ENCODE data around the gene CDKL1.
"Not testable (repeated sequence)": the region's sequence is repeated elsewhere in the genome, so short reads cannot be mapped to it uniquely, and the experiment has no call there.

The CDKL1 gene

GRCh38 chr14:50356283-50356682 lies 40.4 kb downstream of the CDKL1 start:
- not testable (repeated sequence) for DNase-seq (ENCODE audit: low read depth)

GRCh38 chr14:50355692-50356091 lies 41.0 kb downstream of the CDKL1 start:
- DNase-seq (ENCODE audit: low read depth): no peak

GRCh38 chr14:50354527-50354926 lies 42.2 kb downstream of the CDKL1 start:
- no peak for DNase-seq (ENCODE audit: low read depth)

- DNase-seq (ENCODE audit: low read depth): no peak
Measured at GRCh38 chr14:50353126-50353525, 43.6 kb downstream of the CDKL1 start.

- no peak for DNase-seq (ENCODE audit: low read depth)
Measured at GRCh38 chr14:50352584-50352983, 44.1 kb downstream of the CDKL1 start.

GRCh38 chr14:50350975-50351374 lies 45.7 kb downstream of the CDKL1 start:
- no peak for DNase-seq (ENCODE audit: low read depth)

GRCh38 chr14:50348933-50349332 lies 47.7 kb downstream of the CDKL1 start:
- DNase-seq (ENCODE audit: low read depth): no peak

GRCh38 chr14:50347521-50347920 lies 49.2 kb downstream of the CDKL1 start:
- peak; percentile 34 for DNase-seq (ENCODE audit: low read depth)

GRCh38 chr14:50345846-50346422 lies 50.7 kb downstream of the CDKL1 start:
- DNase-seq (ENCODE audit: low read depth): no peak

GRCh38 chr14:50344876-50345563 lies 51.7 kb downstream of the CDKL1 start:
- DNase-seq (ENCODE audit: low read depth): no peak

- DNase-seq (ENCODE audit: low read depth): no peak
Measured at GRCh38 chr14:50344116-50344775, 52.4 kb downstream of the CDKL1 start.

GRCh38 chr14:50343434-50343833 lies 53.2 kb downstream of the CDKL1 start:
- DNase-seq (ENCODE audit: low read depth): no peak

GRCh38 chr14:50342221-50343078 lies 54.2 kb downstream of the CDKL1 start:
- DNase-seq (ENCODE audit: low read depth): no peak

GRCh38 chr14:50340963-50341362 lies 55.7 kb downstream of the CDKL1 start:
- no peak for DNase-seq (ENCODE audit: low read depth)

GRCh38 chr14:50340045-50340444 lies 56.6 kb downstream of the CDKL1 start:
- DNase-seq (ENCODE audit: low read depth): no peak

- no peak for DNase-seq (ENCODE audit: low read depth)
Measured at GRCh38 chr14:50339178-50339804, 57.4 kb downstream of the CDKL1 start.

- DNase-seq (ENCODE audit: low read depth): no peak
Measured at GRCh38 chr14:50338587-50338986, 58.1 kb downstream of the CDKL1 start.

- no peak for DNase-seq (ENCODE audit: low read depth)
Measured at GRCh38 chr14:50335989-50336824, 60.5 kb downstream of the CDKL1 start.

- no peak for DNase-seq (ENCODE audit: low read depth)
Measured at GRCh38 chr14:50335389-50335788, 61.3 kb downstream of the CDKL1 start.

GRCh38 chr14:50334211-50334610 lies 62.5 kb downstream of the CDKL1 start:
- no peak for DNase-seq (ENCODE audit: low read depth)

- DNase-seq (ENCODE audit: low read depth): no peak
Measured at GRCh38 chr14:50333014-50333509, 63.6 kb downstream of the CDKL1 start.

Measured in non-pigmented ciliary epithelial cell (primary cell).